ENCODE data around the gene CD44. TPM values are rescaled to one million over a fixed set of nuclear protein-coding genes. Genes with fewer than 3 reads are reported as not detected.

CD44 gene
- total RNA-seq, 2 donors from 2014 or later = 166 to 203 TPM

DNA sequence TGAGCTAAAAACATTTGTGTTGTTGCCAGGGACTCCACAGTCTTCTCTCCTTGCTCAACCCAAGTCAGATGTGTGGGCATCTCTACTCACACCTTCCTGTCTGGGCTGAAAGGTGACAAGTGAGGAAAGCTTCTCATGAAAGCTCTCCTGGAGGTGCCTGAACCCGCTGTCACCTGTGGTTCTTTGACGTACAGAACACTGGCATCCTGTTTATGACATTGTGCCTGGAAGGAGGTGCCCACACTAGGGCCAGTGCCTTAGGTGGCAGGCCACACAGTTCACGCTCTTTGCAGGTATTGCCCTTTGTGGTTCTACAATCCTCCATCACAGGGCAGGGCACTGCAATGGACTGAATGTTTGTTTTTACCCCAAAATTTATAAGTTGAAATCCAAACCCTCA lies 108.5 kb downstream of the CD44 start:
- Histone ChIP-seq H3K4me3 (no peak overlapping the region), H3K36me3 (no peaks in the 10 kb centered on the region), H3K9me3 (no peaks in the 10 kb centered on the region), H3K27me3 (replicated peaks; ENCODE audit: insufficient read depth) (no peaks in the 10 kb centered on the region), H3K4me1 (replicated peaks) (no peaks in the 10 kb centered on the region), H3K27ac (no peak overlapping the region)
- no peak for DNase-seq (ENCODE audit: low spot score)
- TF ChIP-seq POLR2AphosphoS5 (IDR thresholded peaks at IDR 0.05) (no peak), POLR2A (IDR thresholded peaks at IDR 0.05) (no peak)
- TF ChIP-seq, protein P1, sequence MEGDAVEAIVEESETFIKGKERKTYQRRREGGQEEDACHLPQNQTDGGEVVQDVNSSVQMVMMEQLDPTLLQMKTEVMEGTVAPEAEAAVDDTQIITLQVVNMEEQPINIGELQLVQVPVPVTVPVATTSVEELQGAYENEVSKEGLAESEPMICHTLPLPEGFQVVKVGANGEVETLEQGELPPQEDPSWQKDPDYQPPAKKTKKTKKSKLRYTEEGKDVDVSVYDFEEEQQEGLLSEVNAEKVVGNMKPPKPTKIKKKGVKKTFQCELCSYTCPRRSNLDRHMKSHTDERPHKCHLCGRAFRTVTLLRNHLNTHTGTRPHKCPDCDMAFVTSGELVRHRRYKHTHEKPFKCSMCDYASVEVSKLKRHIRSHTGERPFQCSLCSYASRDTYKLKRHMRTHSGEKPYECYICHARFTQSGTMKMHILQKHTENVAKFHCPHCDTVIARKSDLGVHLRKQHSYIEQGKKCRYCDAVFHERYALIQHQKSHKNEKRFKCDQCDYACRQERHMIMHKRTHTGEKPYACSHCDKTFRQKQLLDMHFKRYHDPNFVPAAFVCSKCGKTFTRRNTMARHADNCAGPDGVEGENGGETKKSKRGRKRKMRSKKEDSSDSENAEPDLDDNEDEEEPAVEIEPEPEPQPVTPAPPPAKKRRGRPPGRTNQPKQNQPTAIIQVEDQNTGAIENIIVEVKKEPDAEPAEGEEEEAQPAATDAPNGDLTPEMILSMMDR (IDR thresholded peaks at IDR 0.05) = no peak
- intact Hi-C loops (cut with DNase I) = no loop called here
- 80% methylated on average over 3 of the region's 3 CpGs for WGBS

DNA sequence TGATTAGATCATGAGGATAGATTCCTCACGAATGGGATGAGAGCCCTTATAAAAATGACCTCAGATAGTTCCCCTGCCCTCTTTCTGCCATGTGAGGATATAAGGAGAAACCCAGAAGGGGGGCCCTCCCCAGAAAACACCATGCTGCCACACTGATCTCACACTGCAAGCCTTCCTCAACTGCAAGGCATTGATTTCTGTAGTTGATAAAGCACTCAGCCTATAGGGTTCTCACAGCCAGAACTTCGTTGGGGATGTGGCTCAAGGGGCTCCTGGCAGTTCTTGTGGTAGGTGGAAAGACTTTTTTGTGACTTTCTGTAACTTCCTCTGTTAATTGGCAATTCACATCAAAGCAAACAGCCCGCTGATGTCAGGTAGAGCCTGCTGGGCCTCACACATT lies 108.9 kb downstream of the CD44 start:
- Histone ChIP-seq H3K36me3 (no peaks in the 10 kb centered on the region), H3K9me3 (no peaks in the 10 kb centered on the region), H3K27ac (no peak overlapping the region), H3K27me3 (replicated peaks; ENCODE audit: insufficient read depth) (no peaks in the 10 kb centered on the region), H3K4me3 (no peak overlapping the region), H3K4me1 (replicated peaks) (no peaks in the 10 kb centered on the region)
- TF ChIP-seq POLR2AphosphoS5 (IDR thresholded peaks at IDR 0.05) = no peak
- TF ChIP-seq, protein P1 (IDR thresholded peaks at IDR 0.05) = no peak
- no peak for TF ChIP-seq POLR2A (IDR thresholded peaks at IDR 0.05)
- no peak for DNase-seq (ENCODE audit: low spot score)
- 87% methylated on average over 3 of the region's 3 CpGs for WGBS
- intact Hi-C loops (cut with DNase I) = no loop called here

DNA sequence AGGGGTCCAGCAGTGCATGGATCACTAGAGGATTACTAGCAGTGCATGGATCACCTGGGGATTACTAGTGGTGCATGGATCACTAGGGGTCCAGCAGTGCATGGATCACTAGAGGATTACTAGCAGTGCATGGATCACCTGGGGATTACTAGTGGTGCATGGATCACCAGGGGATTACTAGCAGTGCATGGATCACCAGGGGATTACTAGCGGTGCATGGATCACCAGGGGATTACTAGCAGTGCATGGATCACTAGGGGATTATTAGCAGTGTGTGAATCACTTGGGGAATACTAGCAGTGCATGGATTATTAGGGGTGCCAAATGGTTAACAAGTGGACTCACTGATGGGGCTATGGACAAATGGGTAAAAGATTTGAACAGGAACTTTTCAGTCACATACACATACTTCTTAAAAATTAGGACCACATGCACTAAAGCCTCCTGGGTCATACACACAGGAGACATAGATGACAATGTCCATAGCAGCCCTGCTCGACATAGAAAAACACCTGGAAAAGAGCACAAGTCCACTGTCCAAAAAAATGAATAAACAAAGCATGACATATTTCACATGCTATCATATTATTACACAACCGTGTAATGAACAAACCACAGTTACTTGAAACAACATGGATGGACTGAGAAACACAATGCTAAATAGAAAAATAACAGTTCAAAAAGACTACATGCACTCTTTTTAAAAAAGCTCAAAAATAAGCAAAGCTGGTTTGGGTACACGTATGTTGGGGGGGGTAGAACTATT lies 109.8 kb downstream of the CD44 start:
- Histone ChIP-seq H3K9me3 (no peaks in the 10 kb centered on the region), H3K36me3 (no peaks in the 10 kb centered on the region), H3K27ac (no peak overlapping the region), H3K27me3 (replicated peaks; ENCODE audit: insufficient read depth) (no peaks in the 10 kb centered on the region), H3K4me1 (replicated peaks) (no peaks in the 10 kb centered on the region), H3K4me3 (no peak overlapping the region)
- no peak for TF ChIP-seq POLR2A (IDR thresholded peaks at IDR 0.05)
- TF ChIP-seq, protein P1 (IDR thresholded peaks at IDR 0.05) = no peak
- TF ChIP-seq POLR2AphosphoS5 (IDR thresholded peaks at IDR 0.05) = no peak
- no peak for DNase-seq (ENCODE audit: low spot score)
- 72% methylated on average over 4 of the region's 4 CpGs for WGBS
- intact Hi-C loops (cut with DNase I) = no loop called here

DNA sequence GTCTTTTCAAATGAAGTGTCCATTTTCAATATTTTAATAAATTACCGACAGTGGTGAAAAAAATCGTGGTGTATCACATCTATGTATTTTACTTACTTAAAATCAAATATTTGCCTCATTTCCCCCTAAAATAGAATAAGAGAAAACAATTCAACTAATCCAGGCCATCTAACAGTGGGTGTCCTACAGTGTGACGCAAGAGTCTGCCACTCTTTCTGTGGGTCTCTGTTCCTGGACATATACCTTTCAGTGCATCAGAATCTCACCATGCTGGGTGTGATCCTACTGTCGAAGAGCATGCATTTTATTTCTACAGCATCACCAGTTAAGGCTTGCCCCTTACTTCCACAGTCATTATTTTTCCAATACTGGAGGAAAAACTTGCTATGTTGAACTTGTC lies 111.2 kb downstream of the CD44 start:
- H3K36me3 ChIP-seq = no peaks in the 10 kb centered on the region

More for the DNA sequence above, 111.2 kb downstream of the CD44 start:
- Histone ChIP-seq H3K9me3 (no peaks in the 10 kb centered on the region), H3K4me3 (no peak overlapping the region), H3K27ac (no peak overlapping the region), H3K4me1 (replicated peaks) (no peaks in the 10 kb centered on the region), H3K27me3 (replicated peaks; ENCODE audit: insufficient read depth) (no peaks in the 10 kb centered on the region)
- TF ChIP-seq, protein P1 (IDR thresholded peaks at IDR 0.05) = no peak
- TF ChIP-seq POLR2AphosphoS5 (IDR thresholded peaks at IDR 0.05) (no peak), POLR2A (IDR thresholded peaks at IDR 0.05) (no peak)
- intact Hi-C loops (cut with DNase I) = loop anchor here (10.0 kb wide), 1 partner anchor 115 kb away; no protein-coding TSS in a partner anchor
- 90% methylated on average over 4 of the region's 4 CpGs for WGBS
- no peak for DNase-seq (ENCODE audit: low spot score)
